ENCODE results near the gene POP4.
"Not testable (repeated sequence)": the region's sequence is repeated elsewhere in the genome, so short reads cannot be mapped to it uniquely, and the experiment has no call there.

The POP4 gene

GRCh38 chr19:29605653-29606419, at the start of gene POP4:
Gene POP4, plus strand, starts transcription at chr19:29606283. Its CDS starts 36 bp downstream, at chr19:29606319.
- peak; percentile 96 for DNase-seq (ENCODE audit: low spot score)

- DNase-seq (ENCODE audit: low spot score) = not testable (repeated sequence)
These were observed 47.0 kb upstream of the POP4 start for GRCh38 chr19:29559110-29559509.

- no peak for DNase-seq (ENCODE audit: low spot score)
These were observed 46.3 kb upstream of the POP4 start for GRCh38 chr19:29559743-29560142.

- DNase-seq (ENCODE audit: low spot score) = no peak
These were observed 45.6 kb upstream of the POP4 start for GRCh38 chr19:29560313-29561075.

- DNase-seq (ENCODE audit: low spot score) = no peak
These were observed 44.5 kb upstream of the POP4 start for GRCh38 chr19:29561601-29562000.

- no peak for DNase-seq (ENCODE audit: low spot score)
These were observed 43.5 kb upstream of the POP4 start for GRCh38 chr19:29562299-29563297.

- no peak for DNase-seq (ENCODE audit: low spot score)
These were observed 42.5 kb upstream of the POP4 start for GRCh38 chr19:29563486-29564101.

GRCh38 chr19:29564574-29565005, 41.5 kb upstream of the POP4 start:
- peak; percentile 38 for DNase-seq (ENCODE audit: low spot score)

- no peak for DNase-seq (ENCODE audit: low spot score)
These were observed 40.9 kb upstream of the POP4 start for GRCh38 chr19:29565171-29565570.

GRCh38 chr19:29566496-29567054, 39.5 kb upstream of the POP4 start:
- DNase-seq (ENCODE audit: low spot score) = no peak

GRCh38 chr19:29567366-29567915, 38.6 kb upstream of the POP4 start:
- no peak for DNase-seq (ENCODE audit: low spot score)

- DNase-seq (ENCODE audit: low spot score) = no peak
These were observed 37.8 kb upstream of the POP4 start for GRCh38 chr19:29568036-29569025.

- DNase-seq (ENCODE audit: low spot score) = no peak
These were observed 36.8 kb upstream of the POP4 start for GRCh38 chr19:29569038-29569911.

- DNase-seq (ENCODE audit: low spot score) = no peak
These were observed 34.9 kb upstream of the POP4 start for GRCh38 chr19:29571181-29571580.

GRCh38 chr19:29573486-29573885, 32.6 kb upstream of the POP4 start:
- DNase-seq (ENCODE audit: low spot score) = no peak

GRCh38 chr19:29574510-29574909, 31.6 kb upstream of the POP4 start:
- no peak for DNase-seq (ENCODE audit: low spot score)

- no peak for DNase-seq (ENCODE audit: low spot score)
These were observed 30.0 kb upstream of the POP4 start for GRCh38 chr19:29576046-29576606.

Measured in cerebellar cortex (tissue), 1 donor.